SKM-1 treated with dmso at 0.1 percent for 144 hours (cell line): ENCODE results near the gene NFKBIA.
"Not testable (repeated sequence)": the region's sequence is repeated elsewhere in the genome, so short reads cannot be mapped to it uniquely, and the experiment has no call there.

ENCODE experiments used
- DNase-seq: peaks from one replicate; lab custom pipeline; 2025; ENCODE audit not compliant: unreplicated experiment; lab: John Stamatoyannopoulos, UW

Gene NFKBIA

GRCh38 chr14:35369701-35370191 is 34.8 kb downstream of the NFKBIA start:
- no peak for DNase-seq

- DNase-seq: no peak
Measured at GRCh38 chr14:35368583-35369392, 35.8 kb downstream of the NFKBIA start.

GRCh38 chr14:35368139-35368460 is 36.4 kb downstream of the NFKBIA start:
- DNase-seq: no peak

- no peak for DNase-seq
Measured at GRCh38 chr14:35367056-35367372, 37.5 kb downstream of the NFKBIA start.

- DNase-seq: no peak
Measured at GRCh38 chr14:35366521-35366976, 38.0 kb downstream of the NFKBIA start.

- no peak for DNase-seq
Measured at GRCh38 chr14:35366056-35366451, 38.5 kb downstream of the NFKBIA start.

GRCh38 chr14:35365130-35366055 is 39.2 kb downstream of the NFKBIA start:
- DNase-seq: no peak

GRCh38 chr14:35362911-35363374 is 41.6 kb downstream of the NFKBIA start:
- DNase-seq: no peak

GRCh38 chr14:35362450-35362849 is 42.1 kb downstream of the NFKBIA start:
- DNase-seq: no peak

- no peak for DNase-seq
Measured at GRCh38 chr14:35361141-35361480, 43.4 kb downstream of the NFKBIA start.

GRCh38 chr14:35359655-35360054 is 44.9 kb downstream of the NFKBIA start:
- DNase-seq: not testable (repeated sequence)

- DNase-seq: no peak
Measured at GRCh38 chr14:35355981-35356841, 48.3 kb downstream of the NFKBIA start.

GRCh38 chr14:35355235-35355634 is 49.3 kb downstream of the NFKBIA start:
- DNase-seq: not testable (repeated sequence)

GRCh38 chr14:35353409-35354172 is 51.0 kb downstream of the NFKBIA start:
- no peak for DNase-seq

- DNase-seq: no peak
Measured at GRCh38 chr14:35352274-35353233, 52.0 kb downstream of the NFKBIA start.

GRCh38 chr14:35351897-35352273 is 52.7 kb downstream of the NFKBIA start:
- no peak for DNase-seq
